ENCODE data around the gene IZUMO1.
"Not testable (repeated sequence)": the region's sequence is repeated elsewhere in the genome, so short reads cannot be mapped to it uniquely, and the experiment has no call there.

Gene IZUMO1

GRCh38 chr19:48735031-48735615, 11.6 kb downstream of the IZUMO1 start:
- DNase-seq = no peak

GRCh38 chr19:48734625-48735024, 12.1 kb downstream of the IZUMO1 start:
- DNase-seq = no peak

- no peak for DNase-seq
Observed at GRCh38 chr19:48731452-48731851, 15.3 kb downstream of the IZUMO1 start.

- DNase-seq = no peak
Observed at GRCh38 chr19:48728911-48729664, 17.6 kb downstream of the IZUMO1 start.

GRCh38 chr19:48726556-48726955, 20.2 kb downstream of the IZUMO1 start:
- no peak for DNase-seq

- DNase-seq = peak; percentile 90
Observed at GRCh38 chr19:48724796-48725753, 21.6 kb downstream of the IZUMO1 start.

GRCh38 chr19:48722196-48722708, 24.5 kb downstream of the IZUMO1 start:
- no peak for DNase-seq

- peak; percentile 99 for DNase-seq
Observed at GRCh38 chr19:48720613-48721296, 26.0 kb downstream of the IZUMO1 start.

- DNase-seq = no peak
Observed at GRCh38 chr19:48720251-48720612, 26.5 kb downstream of the IZUMO1 start.

GRCh38 chr19:48719263-48720171, 27.2 kb downstream of the IZUMO1 start, which contains the start of gene MAMSTR:
Gene MAMSTR, minus strand, starts transcription at chr19:48719725. Its CDS starts 694 bp downstream, at chr19:48719031.
- DNase-seq = peak; percentile 83

- peak; percentile 53 for DNase-seq
Observed at GRCh38 chr19:48718711-48719231, 27.9 kb downstream of the IZUMO1 start.

- DNase-seq = not testable (repeated sequence)
Observed at GRCh38 chr19:48718106-48718505, 28.6 kb downstream of the IZUMO1 start.

- peak; percentile 96 for DNase-seq
Observed at GRCh38 chr19:48716562-48717291, 30.0 kb downstream of the IZUMO1 start.

GRCh38 chr19:48715681-48716171, 31.0 kb downstream of the IZUMO1 start:
- peak; percentile 62 for DNase-seq

GRCh38 chr19:48714759-48715675, 31.7 kb downstream of the IZUMO1 start:
- no peak for DNase-seq

GRCh38 chr19:48713864-48714755, 32.6 kb downstream of the IZUMO1 start:
- peak; percentile 100 for DNase-seq

GRCh38 chr19:48713041-48713863, 33.5 kb downstream of the IZUMO1 start:
- no peak for DNase-seq

Data from right hindlimb (tissue), 1 donor.